PC-3 (cell line): ENCODE data around the gene TENT4B.

Experiments
- CTCF ChIP-seq: fragments of 300-600 bp; sonication (generic); conservative IDR thresholded peaks from 2 replicates; pipeline ENCODE4 v1.5.1; 2017; ENCODE audit warnings: antibody characterized with exemption, low read depth, mild to moderate bottlenecking, low read length
- EZH2 ChIP-seq: fragments of 300-600 bp; sonication (generic); IDR thresholded peaks from one replicate; pipeline ENCODE4 v1.6.1; 2017; ENCODE audit warnings: antibody characterized with exemption, mild to moderate bottlenecking, low read length; ENCODE audit not compliant: unreplicated experiment
- EZH2phosphoT487 ChIP-seq: fragments of 300-600 bp; sonication (generic); IDR thresholded peaks from 2 replicates; pipeline ENCODE4 v1.6.1; 2018; ENCODE audit warnings: mild to moderate bottlenecking, antibody characterized with exemption, low read length, borderline replicate concordance

DNA sequence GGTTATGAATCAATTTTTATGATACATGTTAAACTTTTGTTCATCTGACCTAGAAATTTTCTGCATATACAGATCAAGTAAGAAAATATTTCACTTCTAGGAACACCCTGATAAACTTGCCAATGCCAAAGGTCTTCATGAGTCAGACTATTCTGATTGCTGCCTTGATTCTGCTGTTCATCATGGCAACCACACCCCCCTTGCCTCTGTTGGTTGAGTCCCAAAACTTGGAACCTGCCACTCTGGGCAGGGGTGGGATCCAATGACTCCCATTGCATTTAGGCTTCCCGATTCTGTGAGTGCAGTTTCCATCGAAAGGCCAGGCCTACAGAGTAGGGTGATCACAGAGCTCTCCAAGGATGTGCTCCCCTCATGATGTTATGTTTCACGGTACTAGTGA is 15.8 kb upstream of the TENT4B start:
- TF ChIP-seq CTCF (no peak), EZH2phosphoT487 (no peak), EZH2 (no peak)
